GM21515 (cell line): ENCODE measurements around the gene EML4.
"Not testable (repeated sequence)": the region's sequence is repeated elsewhere in the genome, so short reads cannot be mapped to it uniquely, and the experiment has no call there.

Source experiments
- ATAC-seq: cut with Tn5 transposase; IDR thresholded peaks from one replicate; pipeline ENCODE4 v1.9.1; 2021; ENCODE audit not compliant: unreplicated experiment

EML4 gene

GRCh38 chr2:42169100-42169873, at the start of gene EML4:
EML4 (plus strand) TSS chr2:42169353; CDS start chr2:42169612, 259 bp downstream.
- peak; percentile 75 for ATAC-seq

DNA sequence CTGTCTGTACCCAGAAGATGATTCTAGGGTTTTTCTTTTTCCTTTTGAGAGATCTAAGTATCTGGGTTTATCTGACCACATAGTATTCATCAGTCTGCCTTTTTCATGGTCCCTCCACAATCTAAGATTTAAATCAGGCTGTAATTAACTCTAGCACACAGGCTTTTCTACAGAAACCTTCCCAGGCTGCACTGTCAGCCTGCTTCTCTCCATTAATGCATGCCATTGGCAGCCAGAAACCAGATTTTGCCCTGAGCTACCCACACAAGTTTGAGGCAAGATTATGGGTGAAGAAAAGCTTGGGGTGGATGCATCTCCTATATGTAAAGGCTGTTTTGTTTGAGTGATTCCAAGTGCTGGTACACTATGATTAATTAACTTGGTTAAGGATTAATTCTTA, 45.7 kb upstream of the EML4 start:
- no peak for ATAC-seq

DNA sequence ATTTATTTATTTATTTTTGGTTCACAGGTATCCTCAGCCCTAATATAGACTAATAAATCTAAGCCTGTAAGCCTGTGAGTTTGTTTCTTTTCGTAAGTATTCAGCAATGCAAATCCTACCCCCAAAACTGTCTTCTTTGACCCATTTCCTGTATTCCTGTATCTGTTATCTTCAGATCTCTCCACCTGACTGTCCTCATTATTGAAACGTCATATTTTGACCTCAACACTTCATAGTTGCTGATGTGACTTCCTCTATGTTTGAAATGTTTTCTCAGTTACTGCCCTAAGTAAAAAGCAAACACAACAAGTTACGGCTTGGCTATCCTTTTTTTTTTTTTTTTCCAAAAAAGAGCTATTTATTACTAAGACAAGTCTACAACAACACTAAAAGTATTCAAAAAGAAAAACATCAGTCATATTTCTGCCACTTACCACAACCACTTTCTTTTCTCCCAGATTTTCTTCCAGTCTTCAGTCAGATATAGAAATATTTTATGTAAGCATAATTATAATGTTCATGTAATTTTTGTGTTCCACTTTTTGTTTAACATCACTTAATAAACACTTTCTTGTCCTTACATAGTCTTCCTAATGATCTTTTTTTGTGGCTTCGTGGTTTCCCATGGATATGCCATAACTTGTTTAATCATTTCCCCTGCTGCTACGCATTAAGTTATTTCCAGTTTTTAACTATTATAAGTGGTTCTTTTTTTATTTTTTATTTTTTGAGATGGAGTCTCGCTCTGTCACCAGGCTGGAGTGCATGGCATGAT, 45.0 kb upstream of the EML4 start:
- ATAC-seq: peak; percentile 39

- no peak for ATAC-seq
These were observed 43.1 kb upstream of the EML4 start for GRCh38 chr2:42125841-42126594.

DNA sequence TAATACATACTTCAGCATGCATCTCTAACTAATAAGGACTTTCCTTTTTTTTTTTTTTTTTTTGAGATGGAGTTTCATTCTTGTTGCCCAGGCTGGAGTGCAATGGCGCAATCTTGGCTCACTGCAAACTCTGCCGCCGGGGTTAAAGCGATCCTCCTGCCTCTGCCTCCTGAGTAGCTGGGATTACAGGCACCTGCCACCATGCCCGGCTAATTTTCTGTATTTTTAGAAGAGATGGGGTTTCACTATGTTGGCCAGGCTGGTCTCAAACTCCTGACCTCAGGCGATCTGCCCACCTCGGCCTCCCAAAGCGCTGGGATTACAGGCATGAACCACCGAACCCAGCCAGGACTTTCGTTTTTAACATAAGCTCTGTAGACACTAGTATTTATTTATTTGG, 42.3 kb upstream of the EML4 start:
- not testable (repeated sequence) for ATAC-seq

GRCh38 chr2:42127425-42128424, 41.4 kb upstream of the EML4 start:
- peak; percentile 64 for ATAC-seq

DNA sequence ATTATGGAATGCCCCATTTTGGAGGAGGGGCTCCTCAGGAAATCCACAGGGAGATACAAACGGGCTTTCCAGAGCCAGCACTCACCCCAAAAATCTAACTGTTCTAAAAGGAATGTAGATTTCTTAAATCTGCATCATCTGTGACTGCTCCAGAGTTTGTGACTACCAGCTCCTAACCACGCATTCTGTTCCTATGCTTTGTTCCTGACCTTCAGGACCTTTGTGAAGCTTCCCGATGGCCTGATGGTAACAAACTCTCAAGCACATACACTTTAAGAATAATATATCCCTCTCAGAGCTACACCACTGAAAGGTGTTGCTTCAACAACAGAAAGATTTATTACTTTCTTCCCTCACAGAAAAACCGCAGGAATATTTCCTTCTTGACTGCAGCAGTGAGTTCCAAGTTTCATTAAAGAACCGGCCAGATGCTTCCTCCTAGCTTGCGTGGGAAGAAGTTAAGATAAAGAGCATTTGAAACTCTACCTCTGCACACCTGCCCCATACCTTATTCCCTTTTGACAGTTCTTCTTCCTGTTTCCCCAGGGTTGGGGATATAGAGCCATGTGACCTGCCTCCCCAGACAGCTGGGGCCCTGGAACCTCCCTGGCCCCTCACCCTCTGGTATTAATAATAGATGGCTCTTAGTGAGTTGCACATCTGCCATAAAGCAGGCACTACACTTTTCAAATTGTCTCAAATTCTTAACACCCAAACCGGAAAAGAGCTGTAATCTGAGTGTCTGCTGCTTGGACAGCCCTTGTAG, 40.2 kb upstream of the EML4 start:
- ATAC-seq: no peak

DNA sequence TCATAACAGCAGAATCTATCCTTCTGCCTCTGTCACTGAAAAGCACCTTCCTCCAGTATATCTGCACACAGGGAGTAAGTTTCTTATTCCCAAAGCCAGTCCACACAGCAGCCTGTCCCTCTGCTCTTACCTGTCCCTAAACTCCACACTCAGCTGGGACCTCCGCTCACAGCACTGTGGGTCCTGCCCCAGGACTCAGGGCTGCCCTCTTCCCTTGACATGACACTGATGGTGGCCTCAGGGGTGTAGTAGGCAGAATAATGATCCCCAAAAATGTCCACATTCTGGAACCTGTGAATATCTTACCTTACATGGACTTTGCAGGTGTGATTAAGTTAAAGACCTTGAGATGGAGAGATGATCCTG, 39.7 kb upstream of the EML4 start:
- ATAC-seq: no peak

DNA sequence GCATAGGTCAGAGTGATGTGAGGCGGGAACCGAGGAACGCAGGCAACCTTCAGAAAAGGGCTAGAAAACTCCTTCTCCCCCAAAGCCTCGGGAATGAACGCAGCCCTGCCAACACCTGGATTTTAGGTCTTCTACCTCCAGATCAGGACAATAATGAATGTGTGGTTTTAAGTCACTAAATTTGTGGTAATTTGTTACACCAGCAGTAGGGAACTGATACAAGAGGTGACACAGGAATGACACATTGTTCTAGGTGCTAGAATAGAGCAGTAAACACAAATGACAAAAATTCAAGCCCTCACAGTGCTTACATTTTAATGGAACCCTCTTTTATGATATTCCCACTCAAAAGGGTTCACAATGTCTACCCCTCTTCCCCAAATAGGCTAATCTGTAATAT, 39.2 kb upstream of the EML4 start:
- ATAC-seq: no peak

- ATAC-seq: not testable (repeated sequence)
These were observed 38.3 kb upstream of the EML4 start for GRCh38 chr2:42130858-42131257.

DNA sequence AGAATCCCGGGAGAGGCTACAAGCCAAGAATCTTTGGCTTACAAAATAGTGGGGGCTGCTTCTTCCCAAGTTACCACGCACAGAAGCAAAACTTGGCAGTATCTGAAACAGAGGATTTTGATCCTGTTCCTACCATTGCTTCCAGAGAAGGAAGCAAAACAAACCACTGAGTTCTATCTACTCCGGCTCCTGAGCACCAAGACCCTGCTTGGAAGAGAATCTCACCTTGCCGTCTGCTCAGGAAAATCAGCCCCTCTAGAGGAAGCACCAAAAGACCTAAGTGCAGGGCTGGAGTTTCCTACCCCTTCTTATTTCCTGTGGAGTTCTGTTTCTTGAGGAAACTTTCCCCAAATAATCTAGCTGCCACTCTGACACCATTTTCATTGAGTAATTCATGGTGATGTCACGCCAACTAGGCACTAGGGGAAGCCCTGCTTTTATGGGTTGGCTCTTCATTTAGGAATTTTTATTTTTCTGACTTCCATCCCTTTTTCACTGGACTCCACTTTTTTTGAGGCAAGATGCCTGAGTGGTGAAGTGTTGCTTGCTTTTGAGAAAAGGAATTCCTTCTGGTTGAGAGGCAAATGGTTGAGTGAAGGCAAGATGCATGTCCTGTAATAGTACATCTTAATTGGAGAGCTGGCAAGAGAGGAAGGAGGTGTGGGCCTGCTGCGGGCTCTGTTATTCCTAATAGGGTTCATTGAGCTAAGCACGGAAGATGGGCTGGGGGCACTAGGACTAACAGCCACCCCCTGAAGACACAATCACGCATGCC, 36.8 kb upstream of the EML4 start:
- ATAC-seq: no peak

DNA sequence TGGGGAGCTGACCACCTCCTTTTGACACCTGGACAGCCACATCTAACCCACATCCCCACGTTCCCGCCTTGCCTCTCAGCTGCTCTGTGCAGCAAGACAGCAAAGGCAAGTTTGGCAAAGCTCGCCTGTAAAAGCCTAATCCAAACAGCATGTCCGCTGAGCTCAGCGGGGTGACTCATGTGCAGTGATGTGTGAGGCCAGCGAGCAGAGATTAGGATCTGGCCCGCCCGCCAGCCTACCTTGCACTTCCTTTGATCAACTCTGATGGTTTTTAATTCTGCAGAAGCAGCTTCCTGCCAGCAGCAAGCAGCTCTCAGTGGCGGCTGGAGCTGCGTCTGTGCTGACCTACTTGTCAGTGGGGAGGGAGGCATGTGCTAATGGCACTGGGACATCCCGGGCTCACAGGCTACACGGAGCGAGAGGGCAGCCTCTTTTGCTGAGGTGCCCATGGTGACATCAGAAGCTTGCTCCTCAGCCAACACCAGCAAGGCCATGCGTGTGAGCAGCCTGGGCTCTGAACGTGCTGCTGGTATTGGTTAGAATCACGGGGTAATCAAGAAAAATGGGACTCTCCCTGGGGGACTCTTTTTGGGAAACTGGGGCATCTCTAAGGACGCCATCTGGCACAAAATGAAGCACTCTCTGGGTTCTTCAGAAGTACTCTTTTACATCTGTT, 36.0 kb upstream of the EML4 start:
- peak; percentile 76 for ATAC-seq

- no peak for ATAC-seq
These were observed 35.4 kb upstream of the EML4 start for GRCh38 chr2:42133771-42134195.

DNA sequence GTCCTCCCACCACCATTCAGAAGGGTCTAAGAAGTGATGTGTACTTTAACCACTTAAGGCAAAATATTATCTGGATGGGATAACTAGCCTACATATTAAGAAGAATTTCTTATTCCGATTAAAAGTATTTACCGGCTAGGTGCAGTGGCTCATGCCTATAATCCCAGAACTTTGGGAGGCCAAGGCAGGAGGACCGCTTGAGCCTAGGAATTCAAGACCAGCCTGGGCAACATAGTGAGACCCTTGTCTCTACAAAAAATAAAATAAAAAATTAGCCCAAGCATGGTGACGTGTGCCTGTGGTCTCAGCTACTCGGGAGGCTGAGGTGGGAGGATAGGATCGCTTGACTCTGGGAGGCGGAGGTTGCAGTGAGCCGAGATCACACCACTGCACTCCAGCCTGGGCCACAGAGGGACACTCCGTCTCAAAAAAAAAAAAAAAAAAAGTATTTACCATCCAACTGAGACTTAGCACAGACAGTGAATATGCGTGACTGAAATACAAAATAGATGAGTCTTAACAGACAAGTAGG, 34.7 kb upstream of the EML4 start:
- not testable (repeated sequence) for ATAC-seq

GRCh38 chr2:42135381-42136312, 33.5 kb upstream of the EML4 start:
- no peak for ATAC-seq

DNA sequence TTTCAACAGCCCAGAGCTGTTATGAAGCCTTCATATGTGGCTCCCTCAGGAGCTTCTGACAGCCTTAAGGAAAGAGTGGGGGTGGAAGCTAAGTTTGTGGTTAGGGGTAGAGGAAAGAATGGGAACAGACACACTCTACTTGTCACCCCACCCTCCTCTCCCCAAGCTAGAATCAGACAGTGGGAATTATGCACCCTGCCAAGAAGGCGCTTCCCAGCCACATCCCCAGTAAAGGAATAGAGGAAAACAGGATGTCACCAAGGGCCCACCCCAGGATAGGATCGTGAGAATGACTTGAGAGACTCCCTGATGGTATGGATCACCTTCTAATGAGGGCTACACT, 32.4 kb upstream of the EML4 start:
- ATAC-seq: no peak
